Prostate gland (tissue), 2 donors: ENCODE data around the gene MSANTD2. TPM values are rescaled to one million over a fixed set of nuclear protein-coding genes. Genes with fewer than 3 reads are reported as not detected.
A peak's percentile ranks its signal among the peaks of the same experiment; 100 is the strongest.

Experiments
- DNase-seq: peaks from one replicate; pipeline ENCODE4 v3.0.0-alpha.2; 2019; ENCODE audit warnings: low spot score
- H3K27ac ChIP-seq, 2 donors: fragments of 200-600 bp; sonication (generic); 2 replicates each; pipeline ENCODE4 v1.5.1; 2017 to 2019
- H3K27me3 ChIP-seq: fragments of 200-600 bp; sonication (generic); replicated peaks from 2 replicates; pipeline ENCODE4 v1.5.1; 2019; ENCODE audit not compliant: insufficient read depth
- H3K36me3 ChIP-seq, 2 donors: fragments of 200-600 bp; sonication (generic); 1 replicate in 1 of 2; 2 replicates in 1 of 2; pipeline versions ENCODE4 v1.5.1 to v1.8.1; 2017 to 2019
- H3K4me1 ChIP-seq: fragments of 200-600 bp; sonication (generic); replicated peaks from 2 replicates; pipeline ENCODE4 v1.5.1; 2019
- H3K4me3 ChIP-seq, 2 donors: fragments of 200-600 bp; sonication (generic); 2 replicates each; pipeline ENCODE4 v1.5.1; 2017 to 2019
- H3K9me3 ChIP-seq: fragments of 200-600 bp; sonication (generic); 2 replicates; pipeline ENCODE4 v1.5.1; 2017
- POLR2A ChIP-seq: fragments of 450-650 bp; IDR thresholded peaks from one replicate; pipeline ENCODE4 v1.6.1; 2016; ENCODE audit warnings: antibody characterized with exemption, mild to moderate bottlenecking
- POLR2AphosphoS5 ChIP-seq: sonication (generic); formaldehyde crosslinking; IDR thresholded peaks from one replicate; pipeline ENCODE4 v1.6.1; 2017; ENCODE audit warnings: antibody characterized with exemption
- WGBS: methylation state at CpG from one replicate; pipeline ENCODE4 v1.1.5; 2018; 5-methylcytosine and 5-hydroxymethylcytosine counted together
- intact Hi-C: fragments of 100-400 bp; cut with DNase I; formaldehyde crosslinking; loops from one replicate; pipeline ENCODE4 v1.14.2; 2022
- total RNA-seq, 2 donors: library from RNA; depleted of rRNA; stranded (reverse); fragments of >200 nt; gene quantifications; one replicate each; pipeline ENCODE4 v1.1.0, GENCODE V29; 2016
- TF ChIP-seq, protein P1 (sequence below), 4 experiments: fragments of 200-600 bp in 2 of 4; fragments of 450-650 bp in 2 of 4; sonication (generic) in 2 of 4; IDR thresholded peaks; 1 replicate in 3 of 4; 2 replicates in 1 of 4; pipeline ENCODE4 v1.5.1; 2016 to 2019; ENCODE audit warnings: antibody characterized with exemption in 4 of 4, mild to moderate bottlenecking in 2 of 4, moderate library complexity in 2 of 4

MSANTD2 gene
- total RNA-seq, 2 donors from 2014 or later: 12.3 to 22.9 TPM

- no peaks in the 10 kb centered on the region for H3K36me3 ChIP-seq
- 97% methylated on average over 8 of the region's 8 CpGs for WGBS
- H3K4me3 ChIP-seq: no peak overlapping the region
- H3K27ac ChIP-seq: no peak overlapping the region
- no peak for TF ChIP-seq POLR2A
- TF ChIP-seq POLR2AphosphoS5: no peak
- TF ChIP-seq, protein P1, sequence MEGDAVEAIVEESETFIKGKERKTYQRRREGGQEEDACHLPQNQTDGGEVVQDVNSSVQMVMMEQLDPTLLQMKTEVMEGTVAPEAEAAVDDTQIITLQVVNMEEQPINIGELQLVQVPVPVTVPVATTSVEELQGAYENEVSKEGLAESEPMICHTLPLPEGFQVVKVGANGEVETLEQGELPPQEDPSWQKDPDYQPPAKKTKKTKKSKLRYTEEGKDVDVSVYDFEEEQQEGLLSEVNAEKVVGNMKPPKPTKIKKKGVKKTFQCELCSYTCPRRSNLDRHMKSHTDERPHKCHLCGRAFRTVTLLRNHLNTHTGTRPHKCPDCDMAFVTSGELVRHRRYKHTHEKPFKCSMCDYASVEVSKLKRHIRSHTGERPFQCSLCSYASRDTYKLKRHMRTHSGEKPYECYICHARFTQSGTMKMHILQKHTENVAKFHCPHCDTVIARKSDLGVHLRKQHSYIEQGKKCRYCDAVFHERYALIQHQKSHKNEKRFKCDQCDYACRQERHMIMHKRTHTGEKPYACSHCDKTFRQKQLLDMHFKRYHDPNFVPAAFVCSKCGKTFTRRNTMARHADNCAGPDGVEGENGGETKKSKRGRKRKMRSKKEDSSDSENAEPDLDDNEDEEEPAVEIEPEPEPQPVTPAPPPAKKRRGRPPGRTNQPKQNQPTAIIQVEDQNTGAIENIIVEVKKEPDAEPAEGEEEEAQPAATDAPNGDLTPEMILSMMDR (IDR thresholded peaks at IDR 0.05): no peak
- no peaks in the 10 kb centered on the region for H3K27me3 ChIP-seq
- intact Hi-C loops: no loop called here
- H3K9me3 ChIP-seq: no peaks in the 10 kb centered on the region
- H3K4me1 ChIP-seq: no peaks in the 10 kb centered on the region
- no peak for DNase-seq
These were observed 30.1 kb downstream of the MSANTD2 start for GRCh38 chr11:124769806-124770774.

- no peak overlapping the region for H3K27ac ChIP-seq
- H3K4me1 ChIP-seq: no peaks in the 10 kb centered on the region
- no peak for DNase-seq
- no peaks in the 10 kb centered on the region for H3K36me3 ChIP-seq
- 82% methylated on average over 8 of the region's 8 CpGs for WGBS
- intact Hi-C loops: no loop called here
- TF ChIP-seq POLR2AphosphoS5 (no peak), POLR2A (no peak)
- TF ChIP-seq, protein P1 (IDR thresholded peaks at IDR 0.05): no peak
- no peak overlapping the region for H3K4me3 ChIP-seq
- H3K27me3 ChIP-seq: no peaks in the 10 kb centered on the region
- H3K9me3 ChIP-seq: no peaks in the 10 kb centered on the region
These were observed 31.3 kb downstream of the MSANTD2 start for GRCh38 chr11:124768914-124769313.

DNA sequence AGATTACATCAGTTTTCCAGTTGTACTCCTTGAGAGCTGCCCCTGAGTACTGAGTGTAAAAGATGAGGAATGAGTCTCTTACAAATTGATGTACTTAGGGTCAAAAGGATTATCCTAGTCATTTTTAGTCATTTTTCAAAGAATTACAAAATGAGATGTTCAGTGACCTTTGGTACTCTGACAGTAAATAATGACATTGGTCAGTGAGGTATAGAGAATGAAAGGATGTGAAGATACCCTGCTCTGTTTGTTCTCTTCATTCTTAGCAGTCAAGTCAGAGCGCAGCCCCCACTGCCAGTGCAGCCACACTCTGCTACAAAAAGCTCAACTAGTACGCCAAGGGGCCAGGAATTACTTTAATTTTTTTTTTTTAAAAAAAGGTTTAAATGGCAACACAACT lies 34.0 kb downstream of the MSANTD2 start:
- intact Hi-C loops: no loop called here
- Histone ChIP-seq H3K36me3 (no peaks in the 10 kb centered on the region), H3K4me1 (peaks cover 13% of the 10 kb centered on the region), H3K27ac (no peak overlapping the region), H3K4me3 (no peak overlapping the region), H3K27me3 (peaks cover 8% of the 10 kb centered on the region), H3K9me3 (no peaks in the 10 kb centered on the region)
- TF ChIP-seq POLR2A (no peak), POLR2AphosphoS5 (no peak)
- TF ChIP-seq, protein P1 (IDR thresholded peaks at IDR 0.05): no peak
- no peak for DNase-seq
- WGBS: 98% methylated on average over 2 of the region's 2 CpGs

- Histone ChIP-seq H3K27ac (no peak overlapping the region), H3K9me3 (no peaks in the 10 kb centered on the region), H3K4me1 (peaks cover 13% of the 10 kb centered on the region), H3K36me3 (no peaks in the 10 kb centered on the region), H3K27me3 (peaks cover 19% of the 10 kb centered on the region), H3K4me3 (peak overlapping the region; percentile 16 to 35)
- intact Hi-C loops: loop anchor here (2.0 kb wide), 1 partner anchor 91 kb away; the partner anchor contains the start of genes SIAE and SPA17
- no peak for TF ChIP-seq POLR2A
- TF ChIP-seq, protein P1 (IDR thresholded peaks at IDR 0.05): peak; percentile 46 to 73 (median 66)
- TF ChIP-seq POLR2AphosphoS5: peak; percentile 31
- WGBS: 3% methylated on average over 21 of the region's 21 CpGs
- peak; percentile 84 for DNase-seq
These were observed 36.9 kb downstream of the MSANTD2 start for GRCh38 chr11:124763156-124763947.
